NCI-H82 (cell line): ENCODE measurements around the gene SRD5A3.
"Not testable (repeated sequence)": the region's sequence is repeated elsewhere in the genome, so short reads cannot be mapped to it uniquely, and the experiment has no call there.

Experiments used
- DNase-seq: peaks from one replicate; lab custom pipeline; 2025; lab: John Stamatoyannopoulos, UW

Gene SRD5A3

DNA sequence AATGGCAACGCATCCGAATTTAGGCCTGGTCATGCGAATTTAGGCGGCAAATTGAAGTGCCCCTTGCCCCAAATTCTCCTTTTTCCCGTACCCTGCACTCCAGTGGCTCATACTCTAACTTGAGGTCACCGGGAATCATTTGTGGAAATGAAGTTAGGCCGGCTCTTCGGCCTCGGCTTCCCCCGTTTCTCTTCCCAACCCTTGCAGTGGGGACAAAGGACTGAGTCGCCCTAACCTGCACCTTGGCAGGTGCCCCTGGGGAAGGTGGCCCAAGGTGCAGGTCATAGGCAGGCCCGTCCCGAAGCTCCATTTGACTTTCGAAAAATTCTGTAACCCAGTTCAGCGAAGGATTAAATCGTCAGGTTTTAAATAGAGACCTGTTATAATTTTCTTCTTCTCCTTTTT, 811 bp downstream of the SRD5A3 start:
- peak; percentile 21 for DNase-seq

DNA sequence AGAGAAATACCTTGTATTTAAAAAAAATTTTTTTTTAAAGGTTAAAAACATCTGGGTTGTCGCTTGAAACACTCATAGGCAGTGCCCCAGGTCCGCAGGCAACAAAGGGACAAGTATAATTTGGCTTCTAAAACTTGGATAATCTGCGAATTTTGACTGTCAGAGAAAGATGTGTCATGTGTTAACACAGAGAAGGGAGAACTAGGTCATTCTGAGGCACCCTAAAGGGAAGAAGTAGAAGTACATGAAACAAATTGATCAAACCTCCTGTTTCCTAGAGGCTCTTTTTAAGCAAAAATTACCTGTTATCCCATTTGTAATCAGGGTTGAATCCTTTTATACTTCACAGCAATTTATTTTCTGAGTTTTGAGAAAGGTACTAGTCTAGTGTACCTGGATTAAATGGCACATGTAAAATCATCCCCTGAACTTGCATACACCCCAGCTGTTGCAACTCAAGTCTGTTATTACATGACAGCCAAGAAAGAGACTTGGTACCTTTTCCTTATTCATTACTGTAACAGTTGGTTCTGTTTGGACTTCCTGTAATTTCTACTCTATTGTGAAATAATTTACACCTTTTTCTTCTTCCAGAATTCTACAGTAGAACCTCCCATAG, 1.7 kb downstream of the SRD5A3 start:
- no peak for DNase-seq

GRCh38 chr4:55348466-55348865, 2.4 kb downstream of the SRD5A3 start:
- peak; percentile 18 for DNase-seq

GRCh38 chr4:55350870-55351269, 4.8 kb downstream of the SRD5A3 start:
- DNase-seq: not testable (repeated sequence)

- no peak for DNase-seq
Measured at GRCh38 chr4:55351824-55352223, 5.8 kb downstream of the SRD5A3 start.

GRCh38 chr4:55352726-55353125, 6.7 kb downstream of the SRD5A3 start:
- DNase-seq: no peak

GRCh38 chr4:55353228-55353747, 7.2 kb downstream of the SRD5A3 start:
- not testable (repeated sequence) for DNase-seq

- DNase-seq: no peak
Measured at GRCh38 chr4:55354648-55355047, 8.6 kb downstream of the SRD5A3 start.

DNA sequence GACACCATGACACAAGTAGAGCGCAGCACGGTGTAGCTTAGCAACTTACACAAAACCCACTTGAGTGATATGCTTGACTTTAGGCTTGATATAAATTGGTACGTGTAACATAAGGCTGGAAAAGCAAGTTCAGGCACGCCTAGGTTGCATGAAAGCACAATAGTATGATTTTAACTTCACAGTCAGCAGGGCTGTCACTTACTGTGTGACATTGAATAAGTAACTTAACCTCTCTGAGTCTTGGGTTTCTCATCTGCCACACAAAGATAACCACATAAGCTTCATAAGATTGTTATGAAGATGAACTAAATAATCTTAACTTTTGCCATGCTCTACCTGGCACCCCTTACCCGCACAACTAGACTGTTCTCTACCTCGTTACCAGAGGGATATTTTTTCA, 9.5 kb downstream of the SRD5A3 start:
- DNase-seq: no peak

DNA sequence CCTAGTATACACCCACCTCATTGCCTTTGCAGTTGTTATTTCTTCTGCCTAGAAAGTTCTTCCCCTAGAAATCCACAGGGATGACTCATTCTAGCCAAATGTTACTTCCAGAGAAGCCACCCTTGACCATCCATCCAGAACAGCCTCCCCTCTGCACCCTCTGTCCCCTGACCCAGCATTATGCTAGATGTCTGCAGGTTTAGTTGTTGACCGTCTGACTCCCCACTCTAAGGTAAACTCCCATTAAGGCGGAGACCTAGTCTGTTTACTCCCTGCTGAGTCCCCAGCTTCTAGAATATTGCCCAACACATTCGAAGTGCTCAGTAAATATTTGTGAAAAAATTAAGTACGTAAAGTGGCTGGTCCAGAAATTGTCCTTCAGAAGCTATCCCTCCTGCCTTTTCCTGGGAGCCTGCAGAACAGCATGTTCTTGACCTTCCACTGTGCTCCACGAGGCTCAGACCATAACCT, 11.0 kb downstream of the SRD5A3 start:
- DNase-seq: no peak

GRCh38 chr4:55358246-55358645, 12.2 kb downstream of the SRD5A3 start:
- DNase-seq: no peak

- DNase-seq: no peak
Measured at GRCh38 chr4:55358668-55359067, 12.6 kb downstream of the SRD5A3 start.

DNA sequence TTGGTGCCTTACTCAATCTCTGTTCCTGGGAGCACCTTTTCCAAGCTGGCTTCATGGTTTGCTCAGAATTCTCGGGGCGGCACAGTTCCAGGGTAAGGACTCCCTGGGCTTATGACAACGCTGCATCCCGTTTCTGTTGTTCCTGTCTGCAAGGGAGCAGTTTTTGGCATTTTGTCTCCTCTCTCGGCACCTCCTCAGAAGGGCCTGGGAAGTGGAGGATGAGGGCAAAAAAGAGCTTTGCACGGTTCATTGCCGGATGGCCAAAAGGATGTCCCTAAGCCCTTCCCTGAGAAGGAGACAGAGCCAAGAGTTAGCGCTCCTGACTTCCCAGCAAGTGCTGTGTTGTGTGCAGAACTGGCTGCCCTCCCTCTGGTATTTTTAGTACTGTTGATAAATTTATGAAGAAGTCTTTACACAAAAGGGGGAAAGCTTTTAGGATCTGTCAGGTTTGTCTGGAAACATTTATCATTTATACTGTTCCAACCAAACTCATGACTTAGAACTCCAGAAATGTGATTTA, 13.4 kb downstream of the SRD5A3 start:
- no peak for DNase-seq

- not testable (repeated sequence) for DNase-seq
Measured at GRCh38 chr4:55362938-55363337, 16.9 kb downstream of the SRD5A3 start.

GRCh38 chr4:55363691-55364351, 17.8 kb downstream of the SRD5A3 start:
- DNase-seq: no peak

DNA sequence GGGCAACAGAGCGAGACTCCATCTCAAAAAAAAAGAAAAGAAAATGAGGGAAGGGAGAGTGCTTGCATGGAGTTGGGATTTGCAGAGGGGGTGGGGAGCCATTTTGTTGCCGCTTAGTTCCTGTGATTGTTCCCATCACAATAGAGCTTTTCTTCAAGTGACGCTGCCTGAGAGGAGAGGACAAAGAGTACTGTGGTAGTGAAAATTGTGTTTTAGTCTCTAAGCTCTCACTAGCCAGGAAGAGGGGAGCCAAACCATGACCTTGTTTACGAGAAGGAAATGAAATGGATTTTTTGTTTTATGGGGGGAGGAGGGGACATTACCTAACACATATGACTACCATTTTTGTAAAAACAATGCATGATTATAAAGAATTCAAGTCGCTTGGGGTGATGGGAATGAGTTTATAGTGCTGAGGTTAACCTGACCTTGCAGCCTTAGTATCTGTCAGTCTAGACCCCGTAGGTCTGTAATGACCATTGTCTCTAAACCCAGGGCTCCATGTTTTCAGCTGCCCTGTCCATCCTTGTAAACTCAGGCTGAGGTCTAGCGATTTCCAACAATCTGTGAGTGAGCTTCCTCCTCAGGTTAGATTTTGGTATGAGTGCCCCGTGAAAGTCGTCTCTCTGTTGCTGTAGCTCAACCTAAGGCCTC, 18.8 kb downstream of the SRD5A3 start:
- DNase-seq: no peak

DNA sequence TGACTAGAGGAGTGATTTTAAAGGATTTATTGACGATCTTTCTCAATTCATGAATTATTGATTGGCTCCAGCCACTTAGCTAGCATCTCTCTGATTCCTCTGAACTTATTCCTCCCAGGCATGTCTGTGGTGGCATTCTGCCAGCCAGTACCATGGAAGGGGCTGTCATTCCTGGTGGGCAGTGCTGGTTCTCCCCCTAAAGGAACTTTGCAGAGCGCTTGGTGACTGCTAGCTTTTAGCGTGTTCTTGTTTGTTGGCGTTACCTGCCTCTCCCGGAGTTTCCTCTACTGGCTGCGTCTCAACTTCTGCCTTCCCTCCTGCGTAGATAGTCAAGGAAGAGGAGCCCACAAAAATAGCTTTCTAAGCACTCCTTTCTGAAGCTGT, 19.3 kb downstream of the SRD5A3 start:
- DNase-seq: no peak

DNA sequence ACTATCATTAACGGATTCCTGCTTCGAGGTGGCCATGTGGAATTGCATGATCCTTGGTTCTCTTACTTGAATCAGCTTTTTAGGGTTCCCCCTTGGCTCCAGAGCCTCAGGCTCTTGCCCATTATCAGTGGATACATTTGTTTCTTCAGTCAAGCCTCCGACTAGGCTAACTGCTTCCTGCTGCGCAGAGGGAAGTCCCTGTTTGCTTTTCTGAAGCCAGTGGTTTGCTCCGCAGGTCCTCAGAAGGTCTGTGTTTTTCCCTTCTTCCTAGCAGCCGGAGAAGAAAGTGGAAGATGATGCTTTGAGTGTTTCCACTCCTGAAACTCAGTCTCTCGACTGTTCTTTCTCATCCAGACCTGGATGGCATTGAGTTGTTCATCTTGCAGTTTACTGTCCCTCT, 20.6 kb downstream of the SRD5A3 start:
- no peak for DNase-seq

GRCh38 chr4:55367084-55367722, 21.2 kb downstream of the SRD5A3 start:
- no peak for DNase-seq

- DNase-seq: no peak
Measured at GRCh38 chr4:55369968-55370367, 23.9 kb downstream of the SRD5A3 start.

GRCh38 chr4:55372259-55372658, 26.2 kb downstream of the SRD5A3 start:
- no peak for DNase-seq

GRCh38 chr4:55373461-55373860, 27.4 kb downstream of the SRD5A3 start:
- DNase-seq: no peak
